Measurements from ENCODE around the gene GNG7.

GRCh38 chr19:2733930-2734588 is 31.6 kb upstream of the GNG7 start:
- no peak; the same call in 1 of the 2 replicates for TF ChIP-seq POLR2A (IDR thresholded peaks at IDR 0.05; ENCODE audit: low read depth, low read length)
- TF ChIP-seq ZNF622 (IDR thresholded peaks at IDR 0.05) = no peak

Data from GM12878 (cell line).